ENCODE measurements around the gene CBX8. TPM values are rescaled to one million over a fixed set of nuclear protein-coding genes. Genes with fewer than 3 reads are reported as not detected.

Gene CBX8
- total and polyA plus RNA-seq, 2 of the 13 experiments (the other 11 are each of a cell fraction or from before 2014, with no cell fraction given), result 0.34 to 12.6 TPM

DNA sequence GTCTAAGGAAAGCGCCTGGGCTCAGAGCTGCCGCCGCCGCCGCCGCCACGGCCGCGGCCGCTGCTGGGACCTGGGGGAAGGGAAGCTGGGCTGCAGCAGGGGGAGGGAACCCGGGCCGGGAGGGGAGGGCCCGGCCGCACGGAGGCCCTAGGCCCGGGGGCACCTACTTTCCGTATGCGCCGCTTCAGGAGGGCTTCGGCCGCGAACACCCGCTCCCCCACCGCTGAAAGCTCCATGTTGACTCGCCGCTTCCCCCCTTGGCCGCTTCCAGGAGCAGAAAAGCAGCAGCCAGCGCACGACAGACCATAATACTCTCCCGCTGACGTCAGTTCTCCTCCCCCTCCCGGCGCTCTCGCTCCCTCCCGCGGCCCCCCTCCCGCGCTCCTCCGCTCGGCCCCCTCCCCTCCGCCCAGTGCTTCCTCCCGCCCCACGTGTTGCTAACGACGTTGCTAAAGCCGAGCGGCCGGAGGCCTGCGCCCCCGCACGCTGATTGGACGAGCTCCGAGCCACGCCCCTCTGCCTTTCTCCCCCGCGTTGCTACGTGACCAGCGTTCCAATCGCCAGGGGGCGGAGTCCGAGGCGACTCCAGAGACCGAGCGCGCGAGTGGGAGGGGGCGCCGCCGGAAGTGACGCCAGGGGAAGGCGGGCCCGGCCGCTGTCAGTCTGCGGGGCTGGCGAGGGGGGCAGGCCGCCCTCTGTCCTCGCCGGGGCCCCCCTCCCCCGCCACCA, at the start of gene CBX8 (continued):
- TF ChIP-seq, protein P1, sequence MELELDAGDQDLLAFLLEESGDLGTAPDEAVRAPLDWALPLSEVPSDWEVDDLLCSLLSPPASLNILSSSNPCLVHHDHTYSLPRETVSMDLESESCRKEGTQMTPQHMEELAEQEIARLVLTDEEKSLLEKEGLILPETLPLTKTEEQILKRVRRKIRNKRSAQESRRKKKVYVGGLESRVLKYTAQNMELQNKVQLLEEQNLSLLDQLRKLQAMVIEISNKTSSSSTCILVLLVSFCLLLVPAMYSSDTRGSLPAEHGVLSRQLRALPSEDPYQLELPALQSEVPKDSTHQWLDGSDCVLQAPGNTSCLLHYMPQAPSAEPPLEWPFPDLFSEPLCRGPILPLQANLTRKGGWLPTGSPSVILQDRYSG (CRISPR knock-in tag; IDR thresholded peaks at IDR 0.05), result 0 out of 2 replicates have a peak, but pooled peaks have one; percentile 51
- TF ChIP-seq DNMT3B (CRISPR knock-in tag; conservative IDR thresholded peaks at IDR 0.05) (no peak), ZSCAN31 (CRISPR knock-in tag; IDR thresholded peaks at IDR 0.05; ENCODE audit: low read depth) (peak; percentile 83; the same call in 1 of the 2 replicates), HOXA5 (CRISPR knock-in tag; IDR thresholded peaks at IDR 0.05) (peak; percentile 59; the same call in 1 of the 2 replicates), KLF6 (CRISPR knock-in tag; IDR thresholded peaks at IDR 0.05) (0 out of 2 replicates have a peak, but pooled peaks have one; percentile 72), ZNF749 (CRISPR knock-in tag; IDR thresholded peaks at IDR 0.05; ENCODE audit: borderline replicate concordance) (0 out of 2 replicates have a peak, but pooled peaks have one; percentile 55), MYC (CRISPR knock-in tag; IDR thresholded peaks at IDR 0.05; ENCODE audit: borderline replicate concordance) (0 out of 2 replicates have a peak, but pooled peaks have one; percentile 25), RARA (CRISPR knock-in tag; IDR thresholded peaks at IDR 0.05) (peak; percentile 22; the same call in 1 of the 2 replicates), MTF2 (CRISPR knock-in tag; IDR thresholded peaks at IDR 0.05; ENCODE audit: borderline replicate concordance) (no peak), PITX1 (CRISPR knock-in tag; IDR thresholded peaks at IDR 0.05) (peak; percentile 15; the same call in 1 of the 2 replicates), SP5 (CRISPR knock-in tag; IDR thresholded peaks at IDR 0.05; ENCODE audit: borderline replicate concordance, low read depth) (peak; percentile 92), GZF1 (CRISPR knock-in tag; IDR thresholded peaks at IDR 0.05) (peak; percentile 69; the same call in 1 of the 2 replicates), ZKSCAN5 (CRISPR knock-in tag; IDR thresholded peaks at IDR 0.05) (no peak), ZNF430 (CRISPR knock-in tag; IDR thresholded peaks at IDR 0.05) (no peak), NFYC (CRISPR knock-in tag; IDR thresholded peaks at IDR 0.05) (peak; percentile 90), ZNF354B (CRISPR knock-in tag; IDR thresholded peaks at IDR 0.05) (0 out of 2 replicates have a peak, but pooled peaks have one; percentile 87)
- TF ChIP-seq, protein P2, sequence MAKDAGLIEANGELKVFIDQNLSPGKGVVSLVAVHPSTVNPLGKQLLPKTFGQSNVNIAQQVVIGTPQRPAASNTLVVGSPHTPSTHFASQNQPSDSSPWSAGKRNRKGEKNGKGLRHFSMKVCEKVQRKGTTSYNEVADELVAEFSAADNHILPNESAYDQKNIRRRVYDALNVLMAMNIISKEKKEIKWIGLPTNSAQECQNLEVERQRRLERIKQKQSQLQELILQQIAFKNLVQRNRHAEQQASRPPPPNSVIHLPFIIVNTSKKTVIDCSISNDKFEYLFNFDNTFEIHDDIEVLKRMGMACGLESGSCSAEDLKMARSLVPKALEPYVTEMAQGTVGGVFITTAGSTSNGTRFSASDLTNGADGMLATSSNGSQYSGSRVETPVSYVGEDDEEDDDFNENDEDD (CRISPR knock-in tag; IDR thresholded peaks at IDR 0.05; ENCODE audit: borderline replicate concordance), result 0 out of 2 replicates have a peak, but pooled peaks have one; percentile 42
- TF ChIP-seq, protein P3, sequence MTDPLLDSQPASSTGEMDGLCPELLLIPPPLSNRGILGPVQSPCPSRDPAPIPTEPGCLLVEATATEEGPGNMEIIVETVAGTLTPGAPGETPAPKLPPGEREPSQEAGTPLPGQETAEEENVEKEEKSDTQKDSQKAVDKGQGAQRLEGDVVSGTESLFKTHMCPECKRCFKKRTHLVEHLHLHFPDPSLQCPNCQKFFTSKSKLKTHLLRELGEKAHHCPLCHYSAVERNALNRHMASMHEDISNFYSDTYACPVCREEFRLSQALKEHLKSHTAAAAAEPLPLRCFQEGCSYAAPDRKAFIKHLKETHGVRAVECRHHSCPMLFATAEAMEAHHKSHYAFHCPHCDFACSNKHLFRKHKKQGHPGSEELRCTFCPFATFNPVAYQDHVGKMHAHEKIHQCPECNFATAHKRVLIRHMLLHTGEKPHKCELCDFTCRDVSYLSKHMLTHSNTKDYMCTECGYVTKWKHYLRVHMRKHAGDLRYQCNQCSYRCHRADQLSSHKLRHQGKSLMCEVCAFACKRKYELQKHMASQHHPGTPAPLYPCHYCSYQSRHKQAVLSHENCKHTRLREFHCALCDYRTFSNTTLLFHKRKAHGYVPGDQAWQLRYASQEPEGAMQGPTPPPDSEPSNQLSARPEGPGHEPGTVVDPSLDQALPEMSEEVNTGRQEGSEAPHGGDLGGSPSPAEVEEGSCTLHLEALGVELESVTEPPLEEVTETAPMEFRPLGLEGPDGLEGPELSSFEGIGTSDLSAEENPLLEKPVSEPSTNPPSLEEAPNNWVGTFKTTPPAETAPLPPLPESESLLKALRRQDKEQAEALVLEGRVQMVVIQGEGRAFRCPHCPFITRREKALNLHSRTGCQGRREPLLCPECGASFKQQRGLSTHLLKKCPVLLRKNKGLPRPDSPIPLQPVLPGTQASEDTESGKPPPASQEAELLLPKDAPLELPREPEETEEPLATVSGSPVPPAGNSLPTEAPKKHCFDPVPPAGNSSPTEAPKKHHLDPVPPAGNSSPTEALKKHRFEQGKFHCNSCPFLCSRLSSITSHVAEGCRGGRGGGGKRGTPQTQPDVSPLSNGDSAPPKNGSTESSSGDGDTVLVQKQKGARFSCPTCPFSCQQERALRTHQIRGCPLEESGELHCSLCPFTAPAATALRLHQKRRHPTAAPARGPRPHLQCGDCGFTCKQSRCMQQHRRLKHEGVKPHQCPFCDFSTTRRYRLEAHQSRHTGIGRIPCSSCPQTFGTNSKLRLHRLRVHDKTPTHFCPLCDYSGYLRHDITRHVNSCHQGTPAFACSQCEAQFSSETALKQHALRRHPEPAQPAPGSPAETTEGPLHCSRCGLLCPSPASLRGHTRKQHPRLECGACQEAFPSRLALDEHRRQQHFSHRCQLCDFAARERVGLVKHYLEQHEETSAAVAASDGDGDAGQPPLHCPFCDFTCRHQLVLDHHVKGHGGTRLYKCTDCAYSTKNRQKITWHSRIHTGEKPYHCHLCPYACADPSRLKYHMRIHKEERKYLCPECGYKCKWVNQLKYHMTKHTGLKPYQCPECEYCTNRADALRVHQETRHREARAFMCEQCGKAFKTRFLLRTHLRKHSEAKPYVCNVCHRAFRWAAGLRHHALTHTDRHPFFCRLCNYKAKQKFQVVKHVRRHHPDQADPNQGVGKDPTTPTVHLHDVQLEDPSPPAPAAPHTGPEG (CRISPR knock-in tag; IDR thresholded peaks at IDR 0.05), result peak; percentile 66; the same call in 1 of the 2 replicates
- TF ChIP-seq, protein P4, sequence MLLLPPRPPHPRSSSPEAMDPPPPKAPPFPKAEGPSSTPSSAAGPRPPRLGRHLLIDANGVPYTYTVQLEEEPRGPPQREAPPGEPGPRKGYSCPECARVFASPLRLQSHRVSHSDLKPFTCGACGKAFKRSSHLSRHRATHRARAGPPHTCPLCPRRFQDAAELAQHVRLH (CRISPR knock-in tag; IDR thresholded peaks at IDR 0.05; ENCODE audit: borderline replicate concordance, low read depth), result peak; percentile 20; the same call in 1 of the 2 replicates

Measured in HepG2 (cell line).